IMR-90 (cell line): ENCODE results near the gene ATRAID. TPM values are rescaled to one million over a fixed set of nuclear protein-coding genes. Genes with fewer than 3 reads are reported as not detected.

Experiments
- ATAC-seq: fragments of 200-7000 bp; cut with Tn5 transposase; 2 replicates; pipeline ENCODE4 v1.9.1; 2020; ENCODE audit warnings: low read depth, mild to moderate bottlenecking, moderate library complexity
- BruUV-seq: library from RNA; stranded (reverse); fragments of 400-500 nt; replicated peaks from 2 replicates; lab custom pipeline; 2021; lab: Mats Ljungman, UMichigan
- CTCF ChIA-PET: fragments of 300-600 bp; formaldehyde crosslinking; extraction: SDS; loops from one replicate; lab custom pipeline; 2021; ENCODE audit warnings: antibody characterized with exemption; lab: Yijun Ruan, JAX
- POLR2A ChIA-PET: fragments of 300-600 bp; sonication (Branson Sonifier 250); formaldehyde crosslinking; loops from one replicate; lab custom pipeline; 2022; ENCODE audit warnings: antibody characterized with exemption; ENCODE audit not compliant: unreplicated experiment; lab: Charles Lee
- DNase-seq: peaks from one replicate; pipeline ENCODE4 v3.0.0; 2013
- H2AFZ ChIP-seq: replicated peaks from 2 replicates; pipeline ENCODE3; 2013; ENCODE audit warnings: low read length, mild to moderate bottlenecking; ENCODE audit not compliant: poor library complexity
- H2AK5ac ChIP-seq: 2 replicates; pipeline ENCODE4 v1.6.1; 2013; ENCODE audit warnings: low read depth, low read length, inconsistent platforms
- H2AK9ac ChIP-seq: replicated peaks from 2 replicates; pipeline ENCODE3; 2013; ENCODE audit warnings: mild to moderate bottlenecking, low read depth, low read length, moderate library complexity; ENCODE audit not compliant: poor library complexity
- H2BK120ac ChIP-seq: 2 replicates; pipeline ENCODE4 v1.6.1; 2013; ENCODE audit warnings: low read depth, low read length, inconsistent platforms
- H2BK15ac ChIP-seq: 3 replicates; pipeline ENCODE4 v1.6.1; 2013; ENCODE audit warnings: low read depth, low read length, inconsistent platforms
- H2BK20ac ChIP-seq: 2 replicates; pipeline ENCODE4 v1.6.1; 2013; ENCODE audit warnings: low read depth, mild to moderate bottlenecking, inconsistent platforms, low read length, moderate library complexity
- H2BK5ac ChIP-seq: 2 replicates; pipeline ENCODE4 v1.6.1; 2013; ENCODE audit warnings: mild to moderate bottlenecking, low read depth, low read length, inconsistent platforms; ENCODE audit not compliant: poor library complexity, severe bottlenecking
- H3K14ac ChIP-seq: replicated peaks from 2 replicates; pipeline ENCODE4 v1.6.1; 2013; ENCODE audit warnings: low read depth, low read length, inconsistent platforms
- H3K18ac ChIP-seq: 2 replicates; pipeline ENCODE4 v1.6.1; 2013; ENCODE audit warnings: low read depth, low read length, control low read depth
- H3K23ac ChIP-seq: 2 replicates; pipeline ENCODE4 v1.6.1; 2013; ENCODE audit warnings: low read depth, low read length, inconsistent platforms
- H3K27ac ChIP-seq: 2 replicates; pipeline ENCODE4 v1.5.1; 2013; ENCODE audit warnings: mild to moderate bottlenecking, control low read depth, low read length; ENCODE audit not compliant: insufficient read depth
- H3K27me3 ChIP-seq: 2 replicates; pipeline ENCODE4 v1.6.1; 2013; ENCODE audit warnings: low read length; ENCODE audit not compliant: control insufficient read depth, insufficient read depth
- H3K36me3 ChIP-seq: 2 replicates; pipeline ENCODE4 v1.6.1; 2013; ENCODE audit warnings: low read length, mixed read lengths; ENCODE audit not compliant: control insufficient read depth, insufficient read depth
- H3K4ac ChIP-seq: 2 replicates; pipeline ENCODE4 v1.6.1; 2013; ENCODE audit warnings: low read depth, low read length, inconsistent platforms
- H3K4me1 ChIP-seq: 2 replicates; pipeline ENCODE4 v1.6.1; 2013; ENCODE audit warnings: low read length, mixed read lengths; ENCODE audit not compliant: control insufficient read depth, insufficient read depth
- H3K4me2 ChIP-seq: 2 replicates; pipeline ENCODE4 v1.6.1; 2013; ENCODE audit warnings: low read depth, mild to moderate bottlenecking, control low read depth, low read length, moderate library complexity
- H3K4me3 ChIP-seq: 2 replicates; pipeline ENCODE4 v1.5.1; 2013; ENCODE audit warnings: low read depth, mild to moderate bottlenecking, control low read depth, low read length, moderate library complexity; ENCODE audit not compliant: insufficient read depth
- H3K56ac ChIP-seq: 2 replicates; pipeline ENCODE4 v1.6.1; 2013; ENCODE audit warnings: low read length, inconsistent platforms; ENCODE audit not compliant: insufficient read depth; ENCODE audit errors: extremely low read depth
- H3K79me1 ChIP-seq, 2 experiments: 2 replicates each; pipeline ENCODE4 v1.6.1; 2013; ENCODE audit warnings: low read length in 2 of 2, inconsistent platforms in 1 of 2, low read depth in 1 of 2
- H3K9ac ChIP-seq: 2 replicates; pipeline ENCODE4 v1.6.1; 2013; ENCODE audit warnings: low read depth, low read length, control low read depth
- H3K9me1 ChIP-seq: 2 replicates; pipeline ENCODE4 v1.6.1; 2013; ENCODE audit warnings: low read length, inconsistent platforms; ENCODE audit not compliant: insufficient read depth
- H3K9me3 ChIP-seq: 2 replicates; pipeline ENCODE4 v1.6.1; 2013; ENCODE audit warnings: low read length; ENCODE audit not compliant: control insufficient read depth, insufficient read depth
- H4K20me1 ChIP-seq: 2 replicates; pipeline ENCODE4 v1.6.1; 2013; ENCODE audit warnings: low read length, inconsistent platforms; ENCODE audit not compliant: insufficient read depth
- H4K5ac ChIP-seq: 2 replicates; pipeline ENCODE4 v1.6.1; 2013; ENCODE audit warnings: mild to moderate bottlenecking, low read depth, low read length, control low read depth
- H4K8ac ChIP-seq, 2 experiments: 2 replicates each; pipeline ENCODE4 v1.6.1; 2013; ENCODE audit warnings: low read depth in 2 of 2, low read length in 2 of 2, control low read depth in 1 of 2, inconsistent platforms in 1 of 2
- H4K91ac ChIP-seq: 2 replicates; pipeline ENCODE4 v1.6.1; 2013; ENCODE audit warnings: low read depth, low read length, inconsistent platforms; ENCODE audit not compliant: insufficient read depth
- CEBPB ChIP-seq: IDR thresholded peaks from 2 replicates; pipeline ENCODE4 v1.6.1; 2012; ENCODE audit warnings: low read depth, low read length, improper control_type of control experiment
- FOS ChIP-seq: fragments of 150-350 bp; IDR thresholded peaks from 2 replicates; pipeline ENCODE4 v1.6.1; 2016; ENCODE audit warnings: low read depth, low read length
- NFE2L2 ChIP-seq: fragments of 150-350 bp; IDR thresholded peaks from 2 replicates; pipeline ENCODE4 v1.6.1; 2016; ENCODE audit warnings: low read depth, mild to moderate bottlenecking, low read length
- POLR2A ChIP-seq: IDR thresholded peaks from 2 replicates; pipeline ENCODE4 v1.6.1; 2012; ENCODE audit warnings: mild to moderate bottlenecking, low read depth, low read length
- RCOR1 ChIP-seq: IDR thresholded peaks from 2 replicates; pipeline ENCODE4 v1.6.1; 2012; ENCODE audit warnings: mild to moderate bottlenecking, low read length, improper control_type of control experiment; ENCODE audit not compliant: insufficient replicate concordance
- WGBS, 2 experiments: methylation state at CpG; one replicate each; pipeline versions ENCODE4 v1.1.5 to v1.1.7; 2013; ENCODE audit warnings: missing lambda C conversion rate in 2 of 2; ENCODE audit not compliant: insufficient read length in 1 of 2; ENCODE audit errors: extremely low coverage in 2 of 2; 5-methylcytosine and 5-hydroxymethylcytosine counted together
- dilution Hi-C: fragments of 300-500 bp; cut with HindIII; formaldehyde crosslinking; loops from one replicate; pipeline ENCODE4 v1.14.3; 2018; ENCODE audit warnings: low sequenced_read_pairs; ENCODE audit not compliant: unreplicated experiment
- in situ Hi-C: fragments of 300-500 bp; cut with MboI; formaldehyde crosslinking; loops from 3 replicates; pipeline ENCODE4 v1.14.3; 2019; ENCODE audit warnings: low sequenced_read_pairs, inconsistent platforms, mixed read lengths
- intact Hi-C: fragments of 100-400 bp; cut with micrococcal nuclease; formaldehyde crosslinking; loops from 2 replicates; pipeline ENCODE4 v1.10.0; 2022
- polyA plus RNA-seq, 3 experiments: library from polyadenylated mRNA; depleted of rRNA; stranded (reverse); fragments of >200 nt; gene quantifications; 2 replicates each; pipeline ENCODE4 v1.2.3, GENCODE V29; 2012; ENCODE audit warnings: low replicate concordance in 1 of 3
- total RNA-seq: library from RNA; depleted of rRNA; stranded (reverse); fragments of >200 nt; gene quantifications from 2 replicates; pipeline ENCODE4 v1.2.3, GENCODE V29; 2012
- TF ChIP-seq, protein P1 (sequence below): fragments of 150-350 bp; IDR thresholded peaks from 2 replicates; pipeline ENCODE4 v1.6.1; 2017; ENCODE audit warnings: mild to moderate bottlenecking, antibody characterized with exemption, low read length, low read depth

The ATRAID gene
- total and polyA plus RNA-seq, 2 of the 4 experiments (the other 2 are of a cell fraction), result 138 to 173 TPM

DNA sequence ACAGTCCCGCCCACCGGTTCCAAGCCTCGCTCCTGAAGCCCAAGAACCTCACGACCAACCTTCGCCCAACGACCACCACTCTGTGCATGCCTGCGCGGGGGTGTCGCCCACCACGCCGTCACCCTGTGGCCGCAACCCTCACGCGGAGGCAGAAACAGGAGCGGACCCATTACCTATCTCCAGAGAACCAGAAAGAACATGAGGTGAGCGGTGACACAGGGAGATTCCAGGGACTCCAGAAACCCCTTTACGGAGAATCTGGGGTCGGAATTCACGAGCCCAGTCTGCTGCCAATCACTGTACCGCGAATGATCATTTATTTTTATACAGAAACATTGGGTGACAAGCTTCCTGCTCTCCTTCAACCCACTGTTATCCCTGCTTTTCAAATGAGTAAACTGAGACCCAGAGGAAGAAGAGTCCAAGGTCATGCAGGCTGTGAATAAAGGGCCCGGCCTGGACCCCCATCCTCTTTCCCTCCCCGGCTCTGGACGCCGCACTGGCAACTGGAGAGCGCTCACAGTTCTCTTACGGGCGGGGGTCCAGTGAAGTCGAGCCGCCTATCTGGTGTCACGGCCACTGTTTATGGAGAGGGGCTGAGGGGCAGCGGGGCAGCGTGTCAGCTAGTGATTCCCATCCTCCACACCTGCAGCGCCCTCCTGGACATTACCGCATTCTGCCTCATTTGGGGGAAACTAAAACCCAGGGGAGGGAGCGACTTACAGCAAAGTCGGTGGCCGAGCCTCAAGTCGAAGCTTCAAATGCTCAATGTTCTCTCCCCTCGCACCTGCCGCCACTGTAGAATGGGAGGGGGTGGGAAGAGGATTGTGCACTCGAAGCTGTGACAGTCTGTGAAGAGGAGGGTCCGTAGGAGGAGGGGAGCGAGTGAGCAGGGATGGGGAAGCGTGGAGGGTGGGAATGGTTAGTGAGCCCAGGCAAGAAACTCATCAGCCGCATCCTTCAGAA is 51.7 kb downstream of the ATRAID start:
- peak overlapping the region; percentile 54 for H3K4me2 ChIP-seq
- H3K56ac ChIP-seq, result no peak overlapping the region
- POLR2A ChIA-PET, result no interaction called here

More for the DNA sequence above, 51.7 kb downstream of the ATRAID start:
- Histone ChIP-seq H3K4ac (no peak overlapping the region), H3K4me1 (peaks cover 4% of the 10 kb centered on the region; the same call in 1 of the 2 replicates), H3K79me1 (no peaks in the 10 kb centered on the region), H3K9me1 (no peaks in the 10 kb centered on the region), H4K8ac (no peak overlapping the region), H4K20me1 (no peaks in the 10 kb centered on the region), H3K14ac (no peak overlapping the region), H2BK120ac (no peak overlapping the region), H3K18ac (no peak overlapping the region), H4K91ac (no peak overlapping the region), H2BK15ac (no peak overlapping the region), H2AK5ac (no peak overlapping the region), H3K27me3 (peaks cover 82% of the 10 kb centered on the region), H3K4me3 (no peak overlapping the region; the same call in 1 of the 2 replicates), H2AK9ac (no peak overlapping the region), H2AFZ (peak overlapping the region; percentile 92), H2BK5ac (no peak overlapping the region), H3K23ac (peak overlapping the region; percentile 77), H3K9ac (no peak overlapping the region), H3K36me3 (no peaks in the 10 kb centered on the region), H3K9me3 (no peaks in the 10 kb centered on the region; the same call in 1 of the 2 replicates), H3K27ac (no peak overlapping the region), H4K5ac (no peak overlapping the region), H2BK20ac (no peak overlapping the region)
- intact Hi-C loops, result no loop called here
- CTCF ChIA-PET, result interaction anchor here (1.0 to 2.8 kb wide), 3 partner anchors 19 to 40 kb away, joined by 3 to 8 read pairs (median 4); partner anchors contain the start of gene TRIM54
- TF ChIP-seq CEBPB, result no peak
- TF ChIP-seq, protein P1, sequence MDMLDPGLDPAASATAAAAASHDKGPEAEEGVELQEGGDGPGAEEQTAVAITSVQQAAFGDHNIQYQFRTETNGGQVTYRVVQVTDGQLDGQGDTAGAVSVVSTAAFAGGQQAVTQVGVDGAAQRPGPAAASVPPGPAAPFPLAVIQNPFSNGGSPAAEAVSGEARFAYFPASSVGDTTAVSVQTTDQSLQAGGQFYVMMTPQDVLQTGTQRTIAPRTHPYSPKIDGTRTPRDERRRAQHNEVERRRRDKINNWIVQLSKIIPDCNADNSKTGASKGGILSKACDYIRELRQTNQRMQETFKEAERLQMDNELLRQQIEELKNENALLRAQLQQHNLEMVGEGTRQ, result no peak
- TF ChIP-seq POLR2A, result no peak
- no peak for TF ChIP-seq FOS
- TF ChIP-seq RCOR1, result no peak
- no peak for TF ChIP-seq NFE2L2
- ATAC-seq (no peak), DNase-seq (no peak)
- in situ Hi-C loops, result no loop called here
- dilution Hi-C loops, result no loop called here
- WGBS, 2 experiments, result 0% methylated on average over 1 of the region's 46 CpGs; no CpG with 5 or more reads in 1 of the 2 experiments
- BruUV-seq, result no TSS peak
